Measurements from ENCODE around the gene ACOX3. TPM values are rescaled to one million over a fixed set of nuclear protein-coding genes. Genes with fewer than 3 reads are reported as not detected.
"Not testable (repeated sequence)": the region's sequence is repeated elsewhere in the genome, so short reads cannot be mapped to it uniquely, and the experiment has no call there.

ACOX3 gene
- total RNA-seq, 1 experiment from 2014 or later, result 40.8 TPM

- no peaks in the 10 kb centered on the region for H3K36me3 ChIP-seq (replicated peaks; ENCODE audit: control insufficient read depth, insufficient read depth, low read length)
- H3K27me3 ChIP-seq (ENCODE audit: control insufficient read depth, insufficient read depth, low read length), result no peaks in the 10 kb centered on the region
- no peak for DNase-seq
- H3K4me3 ChIP-seq (ENCODE audit: insufficient read depth, low read depth, low read length), result no peak overlapping the region
Observed at GRCh38 chr4:8341691-8342090, 98.8 kb downstream of the ACOX3 start.

DNA sequence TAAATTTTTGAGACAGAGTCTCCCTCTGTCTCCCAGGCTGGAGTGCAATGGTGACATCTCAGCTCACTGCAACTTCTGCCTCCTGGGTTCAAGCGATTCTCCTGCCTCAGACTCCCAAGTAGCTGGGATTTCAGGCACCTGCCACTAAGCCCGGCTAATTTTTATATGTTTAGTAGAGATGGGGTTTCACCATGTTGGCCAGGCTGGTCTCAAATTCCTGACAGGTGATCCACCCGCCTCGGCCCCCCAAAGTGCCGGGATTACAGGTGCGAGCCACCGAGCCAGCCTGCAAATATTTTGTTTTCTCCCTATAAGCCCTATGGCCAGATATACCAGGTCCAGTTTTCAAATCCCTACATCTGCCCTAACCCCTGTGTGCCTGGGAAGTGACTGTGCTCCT, 99.2 kb downstream of the ACOX3 start:
- not testable (repeated sequence) for H3K27me3 ChIP-seq (ENCODE audit: control insufficient read depth, insufficient read depth, low read length); H3K36me3 ChIP-seq (replicated peaks; ENCODE audit: control insufficient read depth, insufficient read depth, low read length); DNase-seq; H3K4me3 ChIP-seq (ENCODE audit: insufficient read depth, low read depth, low read length)

- no peak for DNase-seq
Observed at GRCh38 chr4:8340781-8341241, 99.7 kb downstream of the ACOX3 start.

DNA sequence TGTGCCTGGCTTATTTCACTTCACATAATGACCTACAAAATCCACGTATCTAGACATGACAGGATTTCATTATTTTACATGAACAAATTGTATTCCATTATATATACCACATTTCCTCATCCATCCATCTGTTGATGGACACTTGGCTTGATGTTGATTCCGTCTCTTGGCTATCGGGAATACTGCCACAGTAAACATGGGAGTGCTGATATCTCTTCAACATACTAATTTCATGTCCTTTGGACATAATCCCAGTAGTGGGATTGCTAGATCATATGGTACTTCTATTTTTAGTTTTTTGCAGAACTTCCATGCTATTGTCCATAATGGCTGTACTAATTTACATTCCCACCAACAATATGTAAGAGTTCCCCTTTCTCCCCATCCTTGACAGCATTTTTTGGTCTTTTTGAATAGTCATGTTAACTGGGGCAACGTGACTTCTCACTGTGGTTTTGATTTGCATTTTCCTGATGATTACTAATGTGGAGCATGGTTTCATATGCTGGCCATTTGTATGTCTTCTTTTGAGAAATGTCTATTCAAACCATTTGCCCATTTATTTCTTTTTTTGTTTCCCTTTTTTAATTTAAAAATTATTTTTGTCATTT, 102.1 kb downstream of the ACOX3 start:
- Histone ChIP-seq H3K36me3 (replicated peaks; ENCODE audit: control insufficient read depth, insufficient read depth, low read length) (no peaks in the 10 kb centered on the region), H3K27me3 (ENCODE audit: control insufficient read depth, insufficient read depth, low read length) (no peaks in the 10 kb centered on the region), H3K4me3 (ENCODE audit: insufficient read depth, low read depth, low read length) (no peak overlapping the region)
- DNase-seq, result no peak

More at GRCh38 chr4:8340781-8341241, 99.7 kb downstream of the ACOX3 start:
- no peak overlapping the region for H3K4me3 ChIP-seq (ENCODE audit: insufficient read depth, low read depth, low read length)
- H3K27me3 ChIP-seq (ENCODE audit: control insufficient read depth, insufficient read depth, low read length), result no peaks in the 10 kb centered on the region
- H3K36me3 ChIP-seq (replicated peaks; ENCODE audit: control insufficient read depth, insufficient read depth, low read length), result no peaks in the 10 kb centered on the region

- Histone ChIP-seq H3K27me3 (ENCODE audit: control insufficient read depth, insufficient read depth, low read length) (no peaks in the 10 kb centered on the region), H3K4me3 (ENCODE audit: insufficient read depth, low read depth, low read length) (no peak overlapping the region), H3K36me3 (replicated peaks; ENCODE audit: control insufficient read depth, insufficient read depth, low read length) (no peaks in the 10 kb centered on the region)
- no peak for DNase-seq
Observed at GRCh38 chr4:8336412-8337075, 104.0 kb downstream of the ACOX3 start.

DNA sequence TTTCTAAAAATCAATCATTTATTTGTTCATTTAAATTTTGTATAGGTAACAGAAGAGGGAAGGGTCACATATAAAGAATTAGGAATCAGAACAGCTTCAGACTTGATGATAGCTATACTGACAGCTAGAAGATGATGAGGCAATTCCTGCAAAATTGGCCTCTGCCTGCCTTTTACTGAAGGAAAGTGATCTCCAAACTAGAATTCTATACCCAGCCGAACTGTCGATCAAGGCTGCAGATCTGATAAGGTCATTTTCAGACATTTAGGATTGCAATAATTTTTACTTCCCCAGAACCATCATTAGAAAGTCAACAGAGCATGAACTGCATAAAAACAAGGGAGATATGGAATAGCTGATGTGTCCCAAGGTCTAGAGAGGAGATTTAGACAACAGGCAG, 104.7 kb downstream of the ACOX3 start:
- Histone ChIP-seq H3K4me3 (ENCODE audit: insufficient read depth, low read depth, low read length) (no peak overlapping the region), H3K36me3 (replicated peaks; ENCODE audit: control insufficient read depth, insufficient read depth, low read length) (no peaks in the 10 kb centered on the region), H3K27me3 (ENCODE audit: control insufficient read depth, insufficient read depth, low read length) (no peaks in the 10 kb centered on the region)
- DNase-seq, result no peak

DNA sequence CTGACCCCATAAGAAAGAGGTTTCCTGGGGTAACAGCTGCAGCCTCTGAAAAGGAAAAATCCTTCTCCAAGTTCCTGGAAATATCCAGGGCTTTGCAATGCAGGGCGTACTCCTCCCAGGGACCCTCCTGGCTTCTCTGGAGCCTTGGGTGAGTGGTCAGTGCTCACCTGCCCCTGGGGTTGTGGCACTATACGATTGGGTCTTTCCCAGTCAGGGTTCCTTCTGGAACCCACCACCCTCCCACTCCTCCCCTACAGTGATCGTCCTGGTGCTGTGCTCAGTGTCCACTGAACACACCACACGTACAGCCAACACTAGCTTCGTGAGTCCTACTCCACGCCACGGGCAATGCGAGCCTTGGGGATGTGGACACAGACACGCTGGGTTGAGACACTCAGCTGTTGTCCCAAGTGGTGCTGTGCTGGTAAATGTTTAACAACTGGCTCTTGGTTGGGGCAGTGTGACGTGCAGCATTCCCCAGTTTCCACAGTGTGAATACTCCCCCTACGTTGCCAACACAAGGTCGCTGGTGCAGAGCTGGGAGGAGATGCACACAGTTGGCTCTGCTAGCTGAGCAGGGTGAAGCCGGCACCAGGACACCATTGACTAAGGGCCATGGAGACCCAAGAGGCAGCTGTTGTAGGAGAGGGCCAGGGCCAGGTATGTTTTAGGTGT, 105.6 kb downstream of the ACOX3 start:
- no peaks in the 10 kb centered on the region for H3K27me3 ChIP-seq (ENCODE audit: control insufficient read depth, insufficient read depth, low read length)
- H3K36me3 ChIP-seq (replicated peaks; ENCODE audit: control insufficient read depth, insufficient read depth, low read length), result no peaks in the 10 kb centered on the region
- DNase-seq, result no peak
- no peak overlapping the region for H3K4me3 ChIP-seq (ENCODE audit: insufficient read depth, low read depth, low read length)

DNA sequence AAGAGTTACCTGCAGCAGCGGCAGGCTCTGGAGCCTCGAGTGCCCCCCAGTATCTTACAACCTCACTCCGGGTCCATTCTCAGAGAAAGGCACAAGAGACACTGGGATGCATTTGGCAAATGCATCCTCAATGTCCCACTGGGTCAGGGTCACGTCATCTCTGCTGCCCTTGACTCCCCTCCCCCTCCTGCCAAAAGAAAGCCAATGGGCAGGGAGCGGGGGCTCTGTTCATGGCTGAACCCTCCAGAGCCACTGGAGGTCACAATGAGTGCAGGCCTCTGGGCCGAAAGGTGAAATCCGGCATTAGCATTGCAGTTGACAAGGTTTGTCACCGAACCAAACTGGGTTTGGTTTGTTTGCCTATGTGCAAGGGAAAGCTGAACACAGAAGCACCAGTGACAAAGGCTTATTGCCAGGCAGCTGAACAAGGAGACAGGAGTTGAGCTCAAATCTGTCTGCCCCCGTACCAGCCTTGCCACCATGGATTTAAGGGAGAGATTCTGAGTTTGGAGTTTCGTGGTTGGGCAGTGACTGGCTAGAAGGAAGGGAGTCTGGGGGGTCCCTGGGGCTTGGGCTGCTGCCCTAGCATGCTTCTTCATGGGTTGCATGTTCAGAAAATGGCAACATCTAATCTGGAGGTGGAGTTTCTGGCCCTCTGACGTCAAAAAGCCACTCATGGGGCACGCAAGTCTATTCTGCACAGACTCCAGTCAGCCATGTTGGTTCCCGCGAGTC, 106.6 kb downstream of the ACOX3 start:
- H3K4me3 ChIP-seq (ENCODE audit: insufficient read depth, low read depth, low read length), result no peak overlapping the region
- no peaks in the 10 kb centered on the region for H3K36me3 ChIP-seq (replicated peaks; ENCODE audit: control insufficient read depth, insufficient read depth, low read length)
- no peaks in the 10 kb centered on the region for H3K27me3 ChIP-seq (ENCODE audit: control insufficient read depth, insufficient read depth, low read length)
- no peak for DNase-seq

DNA sequence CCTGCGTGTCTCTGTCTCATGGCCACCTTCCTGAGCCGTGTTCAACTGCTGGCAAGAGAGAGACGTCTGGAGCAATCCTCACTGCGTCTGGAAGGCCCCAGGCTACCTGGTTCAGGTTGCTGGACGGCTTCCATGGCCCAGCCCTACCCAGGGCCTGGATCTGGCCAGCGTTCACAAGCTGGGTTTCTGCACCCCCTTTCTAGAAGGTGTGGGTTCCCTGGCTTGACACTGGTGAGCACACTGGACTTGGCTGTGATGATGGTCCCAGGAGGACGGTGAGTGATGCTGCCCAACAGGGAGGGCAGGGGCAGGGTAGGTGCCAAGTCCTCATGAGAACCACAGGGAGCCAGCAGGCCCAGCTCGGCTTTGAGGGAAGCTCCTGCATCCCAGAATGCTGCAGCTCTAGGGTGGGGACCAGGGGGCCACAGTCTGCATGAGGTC, 107.6 kb downstream of the ACOX3 start:
- no peak for DNase-seq
- no peaks in the 10 kb centered on the region for H3K27me3 ChIP-seq (ENCODE audit: control insufficient read depth, insufficient read depth, low read length)
- no peak overlapping the region for H3K4me3 ChIP-seq (ENCODE audit: insufficient read depth, low read depth, low read length)
- H3K36me3 ChIP-seq (replicated peaks; ENCODE audit: control insufficient read depth, insufficient read depth, low read length), result no peaks in the 10 kb centered on the region

- no peaks in the 10 kb centered on the region for H3K27me3 ChIP-seq (ENCODE audit: control insufficient read depth, insufficient read depth, low read length)
- no peak overlapping the region for H3K4me3 ChIP-seq (ENCODE audit: insufficient read depth, low read depth, low read length)
Observed at GRCh38 chr4:8332038-8332857, 108.3 kb downstream of the ACOX3 start.

GRCh38 chr4:8331575-8331955, 109.0 kb downstream of the ACOX3 start:
- no peak overlapping the region for H3K4me3 ChIP-seq (ENCODE audit: insufficient read depth, low read depth, low read length)
- H3K36me3 ChIP-seq (replicated peaks; ENCODE audit: control insufficient read depth, insufficient read depth, low read length), result no peaks in the 10 kb centered on the region
- no peaks in the 10 kb centered on the region for H3K27me3 ChIP-seq (ENCODE audit: control insufficient read depth, insufficient read depth, low read length)
- DNase-seq, result no peak

More at GRCh38 chr4:8332038-8332857, 108.3 kb downstream of the ACOX3 start:
- DNase-seq, result no peak
- no peaks in the 10 kb centered on the region for H3K36me3 ChIP-seq (replicated peaks; ENCODE audit: control insufficient read depth, insufficient read depth, low read length)

GRCh38 chr4:8330821-8331574, 109.5 kb downstream of the ACOX3 start:
- Histone ChIP-seq H3K4me3 (ENCODE audit: insufficient read depth, low read depth, low read length) (no peak overlapping the region), H3K36me3 (replicated peaks; ENCODE audit: control insufficient read depth, insufficient read depth, low read length) (no peaks in the 10 kb centered on the region), H3K27me3 (ENCODE audit: control insufficient read depth, insufficient read depth, low read length) (no peaks in the 10 kb centered on the region)
- DNase-seq, result no peak

- Histone ChIP-seq H3K36me3 (replicated peaks; ENCODE audit: control insufficient read depth, insufficient read depth, low read length) (no peaks in the 10 kb centered on the region), H3K27me3 (ENCODE audit: control insufficient read depth, insufficient read depth, low read length) (no peaks in the 10 kb centered on the region), H3K4me3 (ENCODE audit: insufficient read depth, low read depth, low read length) (no peak overlapping the region)
- DNase-seq, result no peak
Observed at GRCh38 chr4:8329859-8330761, 110.4 kb downstream of the ACOX3 start.
